Measurements from ENCODE around the gene CIC. TPM values are rescaled to one million over a fixed set of nuclear protein-coding genes. Genes with fewer than 3 reads are reported as not detected.

The CIC gene
- total and polyA plus RNA-seq, 9 of the 15 experiments (the other 6 are each of a cell fraction or from before 2014, with no cell fraction given) = 0.07 to 44.7 (median 8.6) TPM

GRCh38 chr19:42242512-42243409, 26.3 kb upstream of the CIC start, which contains the start of gene GSK3A (continued):
- TF ChIP-seq, protein P1, sequence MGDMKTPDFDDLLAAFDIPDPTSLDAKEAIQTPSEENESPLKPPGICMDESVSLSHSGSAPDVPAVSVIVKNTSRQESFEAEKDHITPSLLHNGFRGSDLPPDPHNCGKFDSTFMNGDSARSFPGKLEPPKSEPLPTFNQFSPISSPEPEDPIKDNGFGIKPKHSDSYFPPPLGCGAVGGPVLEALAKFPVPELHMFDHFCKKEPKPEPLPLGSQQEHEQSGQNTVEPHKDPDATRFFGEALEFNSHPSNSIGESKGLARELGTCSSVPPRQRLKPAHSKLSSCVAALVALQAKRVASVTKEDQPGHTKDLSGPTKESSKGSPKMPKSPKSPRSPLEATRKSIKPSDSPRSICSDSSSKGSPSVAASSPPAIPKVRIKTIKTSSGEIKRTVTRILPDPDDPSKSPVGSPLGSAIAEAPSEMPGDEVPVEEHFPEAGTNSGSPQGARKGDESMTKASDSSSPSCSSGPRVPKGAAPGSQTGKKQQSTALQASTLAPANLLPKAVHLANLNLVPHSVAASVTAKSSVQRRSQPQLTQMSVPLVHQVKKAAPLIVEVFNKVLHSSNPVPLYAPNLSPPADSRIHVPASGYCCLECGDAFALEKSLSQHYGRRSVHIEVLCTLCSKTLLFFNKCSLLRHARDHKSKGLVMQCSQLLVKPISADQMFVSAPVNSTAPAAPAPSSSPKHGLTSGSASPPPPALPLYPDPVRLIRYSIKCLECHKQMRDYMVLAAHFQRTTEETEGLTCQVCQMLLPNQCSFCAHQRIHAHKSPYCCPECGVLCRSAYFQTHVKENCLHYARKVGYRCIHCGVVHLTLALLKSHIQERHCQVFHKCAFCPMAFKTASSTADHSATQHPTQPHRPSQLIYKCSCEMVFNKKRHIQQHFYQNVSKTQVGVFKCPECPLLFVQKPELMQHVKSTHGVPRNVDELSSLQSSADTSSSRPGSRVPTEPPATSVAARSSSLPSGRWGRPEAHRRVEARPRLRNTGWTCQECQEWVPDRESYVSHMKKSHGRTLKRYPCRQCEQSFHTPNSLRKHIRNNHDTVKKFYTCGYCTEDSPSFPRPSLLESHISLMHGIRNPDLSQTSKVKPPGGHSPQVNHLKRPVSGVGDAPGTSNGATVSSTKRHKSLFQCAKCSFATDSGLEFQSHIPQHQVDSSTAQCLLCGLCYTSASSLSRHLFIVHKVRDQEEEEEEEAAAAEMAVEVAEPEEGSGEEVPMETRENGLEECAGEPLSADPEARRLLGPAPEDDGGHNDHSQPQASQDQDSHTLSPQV (IDR thresholded peaks at IDR 0.05) = peak; percentile 85; the same call in 1 of the 2 replicates
- TF ChIP-seq, protein P2, sequence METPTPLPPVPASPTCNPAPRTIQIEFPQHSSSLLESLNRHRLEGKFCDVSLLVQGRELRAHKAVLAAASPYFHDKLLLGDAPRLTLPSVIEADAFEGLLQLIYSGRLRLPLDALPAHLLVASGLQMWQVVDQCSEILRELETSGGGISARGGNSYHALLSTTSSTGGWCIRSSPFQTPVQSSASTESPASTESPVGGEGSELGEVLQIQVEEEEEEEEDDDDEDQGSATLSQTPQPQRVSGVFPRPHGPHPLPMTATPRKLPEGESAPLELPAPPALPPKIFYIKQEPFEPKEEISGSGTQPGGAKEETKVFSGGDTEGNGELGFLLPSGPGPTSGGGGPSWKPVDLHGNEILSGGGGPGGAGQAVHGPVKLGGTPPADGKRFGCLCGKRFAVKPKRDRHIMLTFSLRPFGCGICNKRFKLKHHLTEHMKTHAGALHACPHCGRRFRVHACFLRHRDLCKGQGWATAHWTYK (CRISPR knock-in tag; IDR thresholded peaks at IDR 0.05) = peak; percentile 66; the same call in 1 of the 2 replicates
- 0 out of 2 replicates have a peak, but pooled peaks have one; percentile 58 for TF ChIP-seq ZNF133 (CRISPR knock-in tag; IDR thresholded peaks at IDR 0.05)
- 0 out of 2 replicates have a peak, but pooled peaks have one; percentile 44 for TF ChIP-seq ZNF431 (CRISPR knock-in tag; IDR thresholded peaks at IDR 0.05)
- no peak for TF ChIP-seq SAFB2 (IDR thresholded peaks at IDR 0.05; ENCODE audit: borderline replicate concordance, low read depth, low read length, severe bottlenecking)
- TF ChIP-seq PHF8 (IDR thresholded peaks at IDR 0.05; ENCODE audit: borderline replicate concordance, low read length) = peak; percentile 50; the same call in 1 of the 2 replicates
- no peak for TF ChIP-seq CBX5 (IDR thresholded peaks at IDR 0.05; ENCODE audit: borderline replicate concordance, low read depth)
- no peak for TF ChIP-seq HDAC3 (IDR thresholded peaks at IDR 0.05; ENCODE audit: borderline replicate concordance, partially characterized antibody)
- peak; percentile 91 for TF ChIP-seq E2F8 (IDR thresholded peaks at IDR 0.05; ENCODE audit: low read depth, partially characterized antibody)
- peak; percentile 15 for TF ChIP-seq ZFP36 (IDR thresholded peaks at IDR 0.05; ENCODE audit: low read depth, low read length, partially characterized antibody)
- TF ChIP-seq, protein P3, sequence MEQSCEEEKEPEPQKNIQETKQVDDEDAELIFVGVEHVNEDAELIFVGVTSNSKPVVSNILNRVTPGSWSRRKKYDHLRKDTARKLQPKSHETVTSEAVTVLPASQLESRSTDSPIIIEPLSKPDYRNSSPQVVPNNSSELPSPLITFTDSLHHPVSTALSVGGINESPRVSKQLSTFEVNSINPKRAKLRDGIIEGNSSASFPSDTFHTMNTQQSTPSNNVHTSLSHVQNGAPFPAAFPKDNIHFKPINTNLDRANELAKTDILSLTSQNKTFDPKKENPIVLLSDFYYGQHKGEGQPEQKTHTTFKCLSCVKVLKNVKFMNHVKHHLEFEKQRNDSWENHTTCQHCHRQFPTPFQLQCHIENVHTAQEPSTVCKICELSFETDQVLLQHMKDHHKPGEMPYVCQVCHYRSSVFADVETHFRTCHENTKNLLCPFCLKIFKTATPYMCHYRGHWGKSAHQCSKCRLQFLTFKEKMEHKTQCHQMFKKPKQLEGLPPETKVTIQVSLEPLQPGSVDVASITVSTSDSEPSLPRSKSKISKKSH (CRISPR knock-in tag; IDR thresholded peaks at IDR 0.05) = no peak
- TF ChIP-seq ZNF444 (CRISPR knock-in tag; IDR thresholded peaks at IDR 0.05) = 0 out of 2 replicates have a peak, but pooled peaks have one; percentile 16
- peak; percentile 93 for TF ChIP-seq ZNF395 (CRISPR knock-in tag; IDR thresholded peaks at IDR 0.05)
- no peak for TF ChIP-seq HOXB6 (CRISPR knock-in tag; IDR thresholded peaks at IDR 0.05; ENCODE audit: borderline replicate concordance)
